Gastroesophageal sphincter (tissue), 4 donors: ENCODE measurements around the gene LARP1. TPM values are rescaled to one million over a fixed set of nuclear protein-coding genes. Genes with fewer than 3 reads are reported as not detected.

ENCODE experiments used
- ATAC-seq: fragments of 150-250 bp; one replicate; pipeline ENCODE4 v1.9.1; 2016; ENCODE audit warnings: mild to moderate bottlenecking, moderate library complexity
- H3K27ac ChIP-seq, 4 donors: fragments of 200-600 bp; sonication (generic) in 3 of 4; 1 replicate in 3 of 4; 2 replicates in 1 of 4; pipeline ENCODE4 v1.5.1; 2016 to 2019
- H3K27me3 ChIP-seq: fragments of 200-600 bp; sonication (generic); one replicate; pipeline ENCODE4 v1.5.1; 2019
- H3K36me3 ChIP-seq, 2 donors: fragments of 200-600 bp; sonication (generic); one replicate each; pipeline ENCODE4 v1.5.1; 2019; ENCODE audit warnings: control low read depth in 1 of 2
- H3K4me1 ChIP-seq, 3 donors: fragments of 200-600 bp; sonication (generic); 1 replicate in 2 of 3; 2 replicates in 1 of 3; pipeline ENCODE4 v1.5.1; 2016 to 2019; ENCODE audit warnings: control low read depth in 2 of 3
- H3K4me3 ChIP-seq, 2 donors: fragments of 200-600 bp; sonication (generic); one replicate each; pipeline ENCODE4 v1.5.1; 2019; ENCODE audit warnings: mild to moderate bottlenecking in 1 of 2, moderate library complexity in 1 of 2
- H3K9me3 ChIP-seq, 3 donors: fragments of 200-600 bp; sonication (generic); one replicate each; pipeline ENCODE4 v1.5.1; 2017 to 2019; ENCODE audit warnings: control low read depth in 2 of 3
- EP300 ChIP-seq: sonication (generic); formaldehyde crosslinking; IDR thresholded peaks from one replicate; pipeline ENCODE4 v1.6.1; 2017; ENCODE audit warnings: antibody characterized with exemption, mild to moderate bottlenecking
- POLR2A ChIP-seq, 2 donors: fragments of 450-650 bp; IDR thresholded peaks; one replicate each; pipeline ENCODE4 v1.6.1; 2017; ENCODE audit warnings: antibody characterized with exemption in 2 of 2, mild to moderate bottlenecking in 2 of 2, moderate library complexity in 1 of 2
- POLR2AphosphoS5 ChIP-seq: sonication (generic); formaldehyde crosslinking; IDR thresholded peaks from one replicate; pipeline ENCODE4 v1.6.1; 2017; ENCODE audit warnings: antibody characterized with exemption
- WGBS, 2 donors: methylation state at CpG; one replicate each; pipeline ENCODE4 v1.1.5; 2018; ENCODE audit warnings: low coverage in 1 of 2; 5-methylcytosine and 5-hydroxymethylcytosine counted together
- total RNA-seq, 4 donors: library from RNA; depleted of rRNA; stranded (reverse); fragments of >200 nt; gene quantifications; one replicate each; pipeline ENCODE4 v1.1.0, GENCODE V29; 2016
- TF ChIP-seq, protein P1 (sequence below), 4 experiments: fragments of 200-600 bp in 2 of 4; fragments of 450-650 bp in 2 of 4; sonication (generic) in 1 of 4; IDR thresholded peaks; one replicate each; pipeline ENCODE4 v1.5.1; 2017 to 2019; ENCODE audit warnings: antibody characterized with exemption in 4 of 4, mild to moderate bottlenecking in 2 of 4, moderate library complexity in 2 of 4

LARP1 gene
- total RNA-seq, 4 donors from 2014 or later = 64.6 to 118 (median 80.1) TPM

- peak; percentile 30 for ATAC-seq
- peaks cover 4 to 88% (median 44%) of the 10 kb centered on the region in 3 donors for H3K4me1 ChIP-seq
- no peaks in the 10 kb centered on the region for H3K36me3 ChIP-seq
- H3K9me3 ChIP-seq = no peaks in the 10 kb centered on the region
- no peak for TF ChIP-seq POLR2A (IDR thresholded peaks at IDR 0.05)
- TF ChIP-seq, protein P1, sequence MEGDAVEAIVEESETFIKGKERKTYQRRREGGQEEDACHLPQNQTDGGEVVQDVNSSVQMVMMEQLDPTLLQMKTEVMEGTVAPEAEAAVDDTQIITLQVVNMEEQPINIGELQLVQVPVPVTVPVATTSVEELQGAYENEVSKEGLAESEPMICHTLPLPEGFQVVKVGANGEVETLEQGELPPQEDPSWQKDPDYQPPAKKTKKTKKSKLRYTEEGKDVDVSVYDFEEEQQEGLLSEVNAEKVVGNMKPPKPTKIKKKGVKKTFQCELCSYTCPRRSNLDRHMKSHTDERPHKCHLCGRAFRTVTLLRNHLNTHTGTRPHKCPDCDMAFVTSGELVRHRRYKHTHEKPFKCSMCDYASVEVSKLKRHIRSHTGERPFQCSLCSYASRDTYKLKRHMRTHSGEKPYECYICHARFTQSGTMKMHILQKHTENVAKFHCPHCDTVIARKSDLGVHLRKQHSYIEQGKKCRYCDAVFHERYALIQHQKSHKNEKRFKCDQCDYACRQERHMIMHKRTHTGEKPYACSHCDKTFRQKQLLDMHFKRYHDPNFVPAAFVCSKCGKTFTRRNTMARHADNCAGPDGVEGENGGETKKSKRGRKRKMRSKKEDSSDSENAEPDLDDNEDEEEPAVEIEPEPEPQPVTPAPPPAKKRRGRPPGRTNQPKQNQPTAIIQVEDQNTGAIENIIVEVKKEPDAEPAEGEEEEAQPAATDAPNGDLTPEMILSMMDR (IDR thresholded peaks at IDR 0.05) = no peak
- 63 to 88% methylated on average over 1 to 2 of the region's 2 CpGs for WGBS, 2 donors
- H3K4me3 ChIP-seq = no peak overlapping the region
- H3K27me3 ChIP-seq = no peaks in the 10 kb centered on the region
- no peak overlapping the region for H3K27ac ChIP-seq
Observed at GRCh38 chr5:154778534-154778933, 23.4 kb downstream of the LARP1 start.

- H3K4me1 ChIP-seq = peaks cover 5 to 88% (median 46%) of the 10 kb centered on the region in 3 donors
- H3K9me3 ChIP-seq = no peaks in the 10 kb centered on the region
- H3K36me3 ChIP-seq = no peaks in the 10 kb centered on the region
- H3K4me3 ChIP-seq = no peak overlapping the region
- TF ChIP-seq POLR2AphosphoS5 (no peak), POLR2A (IDR thresholded peaks at IDR 0.05) (no peak), EP300 (no peak)
- TF ChIP-seq, protein P1 (IDR thresholded peaks at IDR 0.05) = no peak
- no peak overlapping the region for H3K27ac ChIP-seq
- 77 to 81% methylated on average over 4 of the region's 4 CpGs for WGBS, 2 donors
- H3K27me3 ChIP-seq = no peaks in the 10 kb centered on the region
- ATAC-seq = no peak
Observed at GRCh38 chr5:154779105-154779504, 23.9 kb downstream of the LARP1 start.

DNA sequence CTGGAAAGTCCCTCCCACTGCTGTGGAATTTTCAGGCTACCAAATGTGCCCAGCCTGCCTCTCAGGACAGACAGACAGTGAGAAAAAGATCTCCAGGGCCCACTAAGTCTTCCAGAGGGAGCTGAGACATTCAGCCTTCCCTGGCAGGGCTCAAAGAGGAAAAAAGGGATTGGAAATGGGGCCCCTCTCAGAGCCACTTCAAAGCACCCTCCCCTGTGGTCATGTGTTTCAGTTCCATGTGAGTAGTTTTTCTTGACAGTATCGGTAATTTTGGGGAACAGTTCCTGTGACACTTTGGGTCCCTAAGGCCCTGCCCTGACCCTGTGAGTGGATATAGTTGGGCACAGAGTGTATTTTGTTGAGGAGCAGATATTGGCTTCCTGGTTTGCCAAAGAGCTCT is 25.0 kb downstream of the LARP1 start:
- Histone ChIP-seq H3K9me3 (no peaks in the 10 kb centered on the region), H3K27ac (no peak overlapping the region), H3K4me1 (peaks cover 6 to 88% (median 40%) of the 10 kb centered on the region in 3 donors), H3K27me3 (no peaks in the 10 kb centered on the region), H3K4me3 (no peak overlapping the region), H3K36me3 (no peaks in the 10 kb centered on the region)
- 60 to 70% methylated on average over 1 of the region's 1 CpG for WGBS, 2 donors
- ATAC-seq = no peak
- TF ChIP-seq POLR2A (IDR thresholded peaks at IDR 0.05) (no peak), POLR2AphosphoS5 (no peak), EP300 (no peak)
- TF ChIP-seq, protein P1 (IDR thresholded peaks at IDR 0.05) = no peak

GRCh38 chr5:154782326-154782725 is 27.1 kb downstream of the LARP1 start:
- Histone ChIP-seq H3K9me3 (no peaks in the 10 kb centered on the region), H3K4me3 (no peak overlapping the region), H3K27ac (peak overlapping the region in 3 of 4 donors; percentile 15 to 40 (median 29)), H3K27me3 (no peaks in the 10 kb centered on the region), H3K36me3 (no peaks in the 10 kb centered on the region), H3K4me1 (peaks cover 6 to 95% (median 46%) of the 10 kb centered on the region in 3 donors)
- no peak for TF ChIP-seq POLR2A (IDR thresholded peaks at IDR 0.05)
- TF ChIP-seq POLR2AphosphoS5 = no peak
- no peak for TF ChIP-seq EP300
- TF ChIP-seq, protein P1 (IDR thresholded peaks at IDR 0.05) = no peak
- WGBS, 2 donors = 14 to 50% methylated on average over 1 to 3 of the region's 4 CpGs
- no peak for ATAC-seq

- Histone ChIP-seq H3K9me3 (no peaks in the 10 kb centered on the region), H3K4me3 (no peak overlapping the region), H3K27me3 (no peaks in the 10 kb centered on the region), H3K27ac (peak overlapping the region in 3 of 4 donors; percentile 15 to 40 (median 29)), H3K4me1 (peaks cover 6 to 100% (median 51%) of the 10 kb centered on the region in 3 donors), H3K36me3 (no peaks in the 10 kb centered on the region)
- 75% methylated on average over 1 of the region's 1 CpG; no CpG with 5 or more reads in 1 of the 2 donors for WGBS, 2 donors
- ATAC-seq = no peak
- TF ChIP-seq POLR2AphosphoS5 = no peak
Observed at GRCh38 chr5:154782812-154783592, 27.8 kb downstream of the LARP1 start.
